GM18526 (cell line): Measurements from ENCODE around the gene DDX43.
A peak's percentile ranks its signal among the peaks of the same experiment; 100 is the strongest.

Experiments used
- POLR2A ChIP-seq: IDR thresholded peaks from 3 replicates; pipeline ENCODE4 v1.6.1; 2011; ENCODE audit not compliant: insufficient read length; ENCODE audit errors: extremely low read depth

The DDX43 gene

DNA sequence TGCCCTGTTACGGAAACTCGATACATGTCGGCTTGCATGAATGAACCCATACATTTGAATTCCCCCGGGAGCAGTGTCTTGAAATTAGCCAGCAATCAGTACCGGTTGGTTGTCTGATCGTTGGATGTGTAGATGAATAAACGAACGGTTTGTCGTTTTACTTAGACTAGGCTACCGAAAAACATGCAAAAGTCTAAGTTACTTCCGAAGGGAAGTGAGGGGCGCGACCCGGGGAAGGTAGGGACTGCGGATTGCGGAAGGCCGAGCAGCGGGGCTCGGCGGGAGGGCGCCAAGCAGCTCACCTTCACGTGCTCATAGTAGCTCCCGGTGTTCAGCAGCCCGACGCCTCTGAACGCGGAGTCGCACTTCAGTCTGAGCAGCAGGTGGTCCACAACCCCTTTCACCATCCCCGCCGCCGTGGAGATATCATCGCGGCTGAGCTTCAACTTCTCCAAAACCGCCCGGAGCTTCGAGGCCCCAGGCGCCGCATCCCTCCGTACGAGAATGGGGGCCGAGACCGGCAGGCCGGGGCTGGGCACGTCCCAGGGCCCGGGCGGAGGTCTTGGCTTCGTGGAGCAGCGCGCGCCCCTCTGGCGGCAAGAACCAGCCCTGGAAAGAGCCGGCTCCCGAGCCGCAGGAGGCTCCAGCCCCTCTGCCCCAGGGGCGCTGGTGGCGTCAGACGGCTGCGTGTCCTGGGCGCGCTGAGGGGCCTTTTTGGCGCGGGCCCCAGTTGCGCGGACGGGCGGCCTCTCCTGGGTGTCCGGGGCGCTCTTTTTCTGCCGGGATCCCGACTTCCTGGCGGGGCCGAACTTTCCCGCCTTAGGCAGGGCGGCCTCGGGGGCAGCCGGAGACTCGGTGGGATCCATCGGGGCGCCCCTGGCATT lies 56.8 kb downstream of the DDX43 start:
- TF ChIP-seq POLR2A, result peak; percentile 58

DNA sequence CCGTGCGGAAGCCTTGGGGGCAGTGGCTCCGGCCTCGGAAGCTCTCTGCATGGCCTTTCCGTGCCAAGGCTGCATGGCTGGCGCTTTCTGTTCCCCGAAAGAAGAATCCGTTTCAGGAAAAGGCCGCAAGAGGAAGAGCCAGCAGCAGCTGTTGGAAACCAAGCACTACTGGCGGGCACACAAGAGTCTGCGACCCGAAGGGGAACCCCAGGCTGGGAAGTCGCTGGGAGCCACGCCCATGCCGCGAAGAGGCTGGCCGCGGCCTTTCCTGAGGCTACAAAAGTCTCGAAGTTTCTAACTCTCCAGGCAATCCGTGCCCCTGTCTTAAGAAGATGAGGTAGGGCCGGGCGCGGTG lies 57.5 kb downstream of the DDX43 start, which contains the start of gene CGAS:
CGAS (minus strand) TSS at position 191 of the 355 bp plus-strand sequence; CDS start at position 75, 116 bp downstream.
- TF ChIP-seq POLR2A, result peak; percentile 70

DNA sequence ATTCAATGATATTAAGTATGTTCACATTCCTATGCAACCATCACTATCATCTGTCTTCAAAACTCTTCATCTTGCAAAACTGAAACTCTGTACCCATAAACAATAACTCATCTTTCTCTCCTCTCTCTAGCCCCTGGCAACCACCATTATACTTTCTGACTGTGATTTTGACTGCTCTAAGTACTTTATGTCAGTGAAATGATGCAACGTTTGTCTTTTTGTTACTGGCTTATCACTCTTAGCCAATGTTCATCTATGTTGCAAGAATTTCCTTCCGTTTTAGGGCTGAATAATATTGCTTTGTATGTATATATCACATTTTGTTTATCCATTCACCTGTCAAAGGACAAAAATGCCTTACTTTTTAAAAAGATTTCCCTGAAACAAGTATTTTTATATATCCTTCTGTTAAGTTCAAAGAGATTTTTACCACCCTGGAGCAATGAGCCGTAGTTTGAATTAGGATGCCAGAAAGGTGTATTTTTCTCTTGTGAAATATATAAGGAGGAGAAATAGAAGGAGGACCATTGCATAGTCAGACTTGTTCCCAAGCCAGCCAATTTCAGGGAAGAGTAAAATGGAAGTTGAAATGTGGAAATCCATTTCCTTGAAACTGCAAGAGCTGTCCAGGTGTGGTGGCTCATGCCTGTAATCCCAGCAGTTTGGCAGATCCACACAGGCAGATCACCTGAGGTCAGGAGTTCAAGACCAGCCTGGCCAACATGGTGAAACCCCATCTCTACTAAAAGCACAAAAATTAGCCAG lies 61.4 kb downstream of the DDX43 start:
- no peak for TF ChIP-seq POLR2A

DNA sequence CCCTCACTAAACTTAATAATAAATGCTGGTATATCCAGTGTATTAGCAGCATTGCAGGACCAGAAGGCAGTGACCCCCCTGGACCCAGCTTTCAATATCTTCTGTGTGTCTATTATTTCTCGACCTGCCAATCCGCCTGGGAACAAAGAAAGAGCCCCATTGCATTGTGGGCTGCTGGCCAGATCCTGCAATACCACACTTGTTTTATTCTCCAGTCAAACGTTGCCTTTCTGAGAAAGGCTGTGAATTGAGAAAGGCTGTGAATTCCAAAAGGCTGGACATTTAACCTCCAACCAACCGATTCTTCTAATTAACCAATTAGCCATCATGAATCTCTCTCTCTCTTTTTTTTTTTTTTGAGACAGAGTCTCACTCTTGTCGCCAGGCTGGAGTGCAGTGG lies 65.4 kb downstream of the DDX43 start:
- TF ChIP-seq POLR2A, result no peak

DNA sequence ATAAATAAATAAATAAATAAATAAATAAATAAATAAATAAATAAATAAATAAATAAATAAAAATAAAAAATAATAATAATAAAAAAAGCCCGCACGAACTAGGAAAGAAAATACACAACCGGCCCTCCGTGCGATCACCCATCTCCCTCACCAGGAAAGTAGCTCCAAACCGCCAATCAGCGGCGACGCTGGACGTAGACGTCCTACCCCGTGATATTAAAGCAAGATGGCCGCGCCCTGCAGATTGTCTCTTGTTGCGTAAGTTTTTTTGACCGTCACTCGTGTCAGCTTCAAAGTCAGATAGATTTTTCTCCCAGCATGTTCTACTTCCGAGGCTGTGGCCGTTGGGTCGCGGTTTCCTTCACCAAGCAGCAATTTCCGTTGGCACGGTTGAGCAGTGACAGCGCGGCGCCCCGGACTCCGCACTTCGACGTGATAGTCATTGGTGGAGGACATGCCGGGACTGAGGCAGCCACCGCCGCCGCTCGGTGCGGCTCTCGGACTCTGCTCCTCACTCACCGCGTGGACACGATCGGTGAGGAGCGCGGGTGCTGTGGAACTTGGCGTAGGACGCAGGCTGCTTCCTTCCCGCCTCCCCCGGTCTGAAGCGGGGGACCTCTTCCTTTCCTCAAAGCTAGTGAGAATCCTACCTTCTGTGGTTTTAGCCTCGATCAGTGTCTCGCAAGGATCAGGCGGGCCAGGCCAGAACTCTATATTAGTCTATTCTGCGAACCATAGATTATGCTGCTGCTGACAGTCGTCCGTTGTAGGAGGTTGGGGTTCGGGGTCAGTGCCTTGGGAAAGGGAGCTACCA lies 67.1 kb downstream of the DDX43 start, which contains the start of gene MTO1:
MTO1 (plus strand) TSS at position 201 of the 814 bp plus-strand sequence; CDS start at position 319, 118 bp downstream.
- TF ChIP-seq POLR2A, result peak; percentile 69
